ENCODE measurements around the gene DOK3. TPM values are rescaled to one million over a fixed set of nuclear protein-coding genes. Genes with fewer than 3 reads are reported as not detected.
A peak's percentile ranks its signal among the peaks of the same experiment; 100 is the strongest.

The DOK3 gene
- total and polyA plus RNA-seq, 2 of the 13 experiments (the other 11 are each of a cell fraction or from before 2014, with no cell fraction given): 1.4 to 1.5 TPM

DNA sequence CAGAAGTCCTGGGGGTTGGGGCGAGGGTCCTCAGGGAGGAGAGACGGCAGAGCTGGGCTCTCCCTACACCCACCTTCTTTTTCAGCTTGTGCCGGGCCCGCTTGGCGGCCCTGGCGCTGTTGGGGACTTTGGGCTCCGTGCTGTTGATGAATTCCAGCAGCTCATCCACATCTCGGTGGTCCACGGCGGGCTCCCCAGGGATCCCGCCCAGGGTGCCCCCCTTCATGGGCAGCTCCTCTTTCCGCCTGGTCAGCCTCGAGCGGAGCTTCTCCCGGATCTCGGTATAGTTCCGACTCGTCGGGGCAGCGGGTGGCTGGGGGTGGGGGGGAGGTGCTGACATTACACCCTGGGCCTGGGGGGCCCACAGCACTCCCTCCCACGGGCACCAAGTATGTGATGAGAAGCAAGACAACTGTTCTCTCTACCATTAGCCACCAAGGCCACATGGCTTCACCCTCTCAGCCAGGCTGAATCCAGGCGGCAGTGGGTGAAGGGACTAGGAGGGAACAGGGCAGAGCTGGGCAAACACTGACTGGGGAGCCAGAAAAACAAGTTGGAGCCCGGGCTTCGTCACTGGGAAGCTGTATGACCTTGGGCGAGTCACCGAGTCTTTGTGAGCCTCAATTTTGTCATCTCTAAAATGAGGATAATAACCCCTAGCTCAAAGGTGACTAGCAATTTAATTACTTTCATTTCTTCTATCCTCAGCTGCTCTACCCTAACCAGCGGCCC lies 21.7 kb upstream of the DOK3 start:
- CTCF ChIA-PET (ENCODE audit: low intra/inter-chr PET ratio, low total read pairs): no interaction called here
- no peak for TF ChIP-seq KLF13 (CRISPR knock-in tag; IDR thresholded peaks at IDR 0.05)
- TF ChIP-seq SMAD3 (CRISPR knock-in tag; IDR thresholded peaks at IDR 0.05): no peak
- TF ChIP-seq AGO2 (optimal IDR thresholded peaks at IDR 0.05; ENCODE audit: low read depth, low read length): peak; percentile 37
- H3K4me2 ChIP-seq (ENCODE audit: low read depth, low read length): no peak overlapping the region
- no peaks in the 10 kb centered on the region for H3K9me3 ChIP-seq (ENCODE audit: low read length)
- H3K27ac ChIP-seq (ENCODE audit: extremely low read length, insufficient read depth, low read length): no peak overlapping the region
- peaks cover 40 to 87% of the 10 kb centered on the region in 2 experiments for H3K36me3 ChIP-seq (replicated peaks in 1 of 2; ENCODE audit: control insufficient read depth in 1 of 2, insufficient read depth in 2 of 2, low read length in 2 of 2)
- H3K27me3 ChIP-seq (ENCODE audit: control insufficient read depth in 1 of 2, insufficient read depth in 2 of 2, low read length in 2 of 2): no peaks in the 10 kb centered on the region
- no peaks in the 10 kb centered on the region for H3K79me2 ChIP-seq (ENCODE audit: insufficient read depth, low read length)
- H4K20me1 ChIP-seq (ENCODE audit: insufficient read depth, low read length): no peaks in the 10 kb centered on the region
- intact Hi-C loops (cut with micrococcal nuclease; ENCODE audit: unreplicated experiment): no loop called here
- H3K4me3 ChIP-seq (replicated peaks in 1 of 3; ENCODE audit: insufficient read depth in 1 of 3, low read depth in 2 of 3, low read length in 3 of 3): no peak overlapping the region
- ATAC-seq (no peak), DNase-seq (ENCODE audit: low spot score) (no peak), FAIRE-seq (no peak)
- H2AFZ ChIP-seq (ENCODE audit: low read length): no peak overlapping the region
- in situ Hi-C loops (cut with HindIII; ENCODE audit: extremely low pct_ligation_motif_present, low pct_unique_long_range_greater_than_20kb): no loop called here
- H3K4me1 ChIP-seq (ENCODE audit: insufficient read depth, low read length): no peaks in the 10 kb centered on the region
- BruUV-seq (replicated peaks): no TSS peak
- POLR2A ChIA-PET: no interaction called here
- 95% methylated on average over 20 of the region's 27 CpGs for WGBS (ENCODE audit: low lambda C conversion rate)
- H3K9ac ChIP-seq (ENCODE audit: insufficient read depth, low read depth, low read length): no peak overlapping the region

DNA sequence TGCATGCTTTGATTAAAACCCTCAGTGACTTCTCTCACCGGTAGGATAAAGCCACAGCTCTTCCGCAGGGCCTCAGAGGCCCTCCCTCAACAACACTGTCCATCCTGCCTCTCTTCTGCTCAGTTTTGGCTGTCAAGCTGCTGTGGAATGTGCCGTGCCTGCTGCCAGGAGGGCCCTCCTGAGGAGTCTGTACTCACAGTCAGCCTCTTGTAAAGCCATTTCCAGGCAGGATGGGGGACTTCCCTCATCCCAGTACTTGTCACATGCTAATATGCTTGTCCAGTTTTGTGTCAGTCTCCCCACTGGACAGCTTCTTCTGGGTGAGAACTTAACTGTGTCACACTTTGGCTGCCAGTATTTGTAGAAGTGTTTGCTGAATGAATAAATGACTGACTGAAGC lies 21.0 kb upstream of the DOK3 start:
- no peaks in the 10 kb centered on the region for H3K79me2 ChIP-seq (ENCODE audit: insufficient read depth, low read length)
- POLR2A ChIA-PET: no interaction called here
- no peak overlapping the region for H2AFZ ChIP-seq (ENCODE audit: low read length)
- ATAC-seq (no peak), FAIRE-seq (no peak), DNase-seq (ENCODE audit: low spot score) (no peak)
- no peak overlapping the region for H3K9ac ChIP-seq (ENCODE audit: insufficient read depth, low read depth, low read length)
- 96% methylated on average over 2 of the region's 3 CpGs for WGBS (ENCODE audit: low lambda C conversion rate)
- CTCF ChIA-PET (ENCODE audit: low intra/inter-chr PET ratio, low total read pairs): no interaction called here
- H3K4me3 ChIP-seq (replicated peaks in 1 of 3; ENCODE audit: insufficient read depth in 1 of 3, low read depth in 2 of 3, low read length in 3 of 3): no peak overlapping the region
- peaks cover 39 to 88% of the 10 kb centered on the region in 2 experiments for H3K36me3 ChIP-seq (replicated peaks in 1 of 2; ENCODE audit: control insufficient read depth in 1 of 2, insufficient read depth in 2 of 2, low read length in 2 of 2)
- no TSS peak for BruUV-seq (replicated peaks)
- in situ Hi-C loops (cut with HindIII; ENCODE audit: extremely low pct_ligation_motif_present, low pct_unique_long_range_greater_than_20kb) (no loop called here), intact Hi-C loops (cut with micrococcal nuclease; ENCODE audit: unreplicated experiment) (no loop called here)
- no peaks in the 10 kb centered on the region for H3K27me3 ChIP-seq (ENCODE audit: control insufficient read depth in 1 of 2, insufficient read depth in 2 of 2, low read length in 2 of 2)
- no peak overlapping the region for H3K27ac ChIP-seq (ENCODE audit: extremely low read length, insufficient read depth, low read length)
- no peak overlapping the region for H3K4me2 ChIP-seq (ENCODE audit: low read depth, low read length)
- no peaks in the 10 kb centered on the region for H3K9me3 ChIP-seq (ENCODE audit: low read length)
- no peak for TF ChIP-seq SKI (IDR thresholded peaks at IDR 0.05; ENCODE audit: partially characterized antibody)
- TF ChIP-seq ARNT (IDR thresholded peaks at IDR 0.05): no peak
- TF ChIP-seq ZNF383 (CRISPR knock-in tag; IDR thresholded peaks at IDR 0.05; ENCODE audit: borderline replicate concordance): no peak
- TF ChIP-seq ZNF343 (CRISPR knock-in tag; IDR thresholded peaks at IDR 0.05): no peak
- no peak for TF ChIP-seq RARG (CRISPR knock-in tag; IDR thresholded peaks at IDR 0.05; ENCODE audit: low read depth)
- no peak for TF ChIP-seq MED8 (CRISPR knock-in tag; IDR thresholded peaks at IDR 0.05; ENCODE audit: insufficient replicate concordance)
- TF ChIP-seq SP140L (CRISPR knock-in tag; IDR thresholded peaks at IDR 0.05; ENCODE audit: borderline replicate concordance): no peak
- TF ChIP-seq, protein P1, sequence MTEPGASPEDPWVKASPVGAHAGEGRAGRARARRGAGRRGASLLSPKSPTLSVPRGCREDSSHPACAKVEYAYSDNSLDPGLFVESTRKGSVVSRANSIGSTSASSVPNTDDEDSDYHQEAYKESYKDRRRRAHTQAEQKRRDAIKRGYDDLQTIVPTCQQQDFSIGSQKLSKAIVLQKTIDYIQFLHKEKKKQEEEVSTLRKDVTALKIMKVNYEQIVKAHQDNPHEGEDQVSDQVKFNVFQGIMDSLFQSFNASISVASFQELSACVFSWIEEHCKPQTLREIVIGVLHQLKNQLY (CRISPR knock-in tag; IDR thresholded peaks at IDR 0.05): no peak
- TF ChIP-seq KLF11 (CRISPR knock-in tag; IDR thresholded peaks at IDR 0.05): no peak
- TF ChIP-seq ZNF615 (CRISPR knock-in tag; IDR thresholded peaks at IDR 0.05; ENCODE audit: borderline replicate concordance): no peak
- TF ChIP-seq ARNTL (CRISPR knock-in tag; IDR thresholded peaks at IDR 0.05): no peak
- no peak for TF ChIP-seq ZNF30 (CRISPR knock-in tag; IDR thresholded peaks at IDR 0.05)
- no peak for TF ChIP-seq ZNF652 (CRISPR knock-in tag; IDR thresholded peaks at IDR 0.05; ENCODE audit: borderline replicate concordance, low read depth)
- no peak for TF ChIP-seq TEAD2 (CRISPR knock-in tag; IDR thresholded peaks at IDR 0.05)
- H4K20me1 ChIP-seq (ENCODE audit: insufficient read depth, low read length): no peaks in the 10 kb centered on the region
- no peaks in the 10 kb centered on the region for H3K4me1 ChIP-seq (ENCODE audit: insufficient read depth, low read length)
